GM18508 (cell line): ENCODE measurements around the gene CD8B.
"Not testable (repeated sequence)": the region's sequence is repeated elsewhere in the genome, so short reads cannot be mapped to it uniquely, and the experiment has no call there.

Experiments used
- ATAC-seq: cut with Tn5 transposase; IDR thresholded peaks from one replicate; pipeline ENCODE4 v1.9.1; 2021; ENCODE audit warnings: moderate number of reproducible peaks; ENCODE audit not compliant: insufficient read depth, unreplicated experiment

CD8B gene

GRCh38 chr2:86837714-86838113, 24.0 kb downstream of the CD8B start:
- not testable (repeated sequence) for ATAC-seq

DNA sequence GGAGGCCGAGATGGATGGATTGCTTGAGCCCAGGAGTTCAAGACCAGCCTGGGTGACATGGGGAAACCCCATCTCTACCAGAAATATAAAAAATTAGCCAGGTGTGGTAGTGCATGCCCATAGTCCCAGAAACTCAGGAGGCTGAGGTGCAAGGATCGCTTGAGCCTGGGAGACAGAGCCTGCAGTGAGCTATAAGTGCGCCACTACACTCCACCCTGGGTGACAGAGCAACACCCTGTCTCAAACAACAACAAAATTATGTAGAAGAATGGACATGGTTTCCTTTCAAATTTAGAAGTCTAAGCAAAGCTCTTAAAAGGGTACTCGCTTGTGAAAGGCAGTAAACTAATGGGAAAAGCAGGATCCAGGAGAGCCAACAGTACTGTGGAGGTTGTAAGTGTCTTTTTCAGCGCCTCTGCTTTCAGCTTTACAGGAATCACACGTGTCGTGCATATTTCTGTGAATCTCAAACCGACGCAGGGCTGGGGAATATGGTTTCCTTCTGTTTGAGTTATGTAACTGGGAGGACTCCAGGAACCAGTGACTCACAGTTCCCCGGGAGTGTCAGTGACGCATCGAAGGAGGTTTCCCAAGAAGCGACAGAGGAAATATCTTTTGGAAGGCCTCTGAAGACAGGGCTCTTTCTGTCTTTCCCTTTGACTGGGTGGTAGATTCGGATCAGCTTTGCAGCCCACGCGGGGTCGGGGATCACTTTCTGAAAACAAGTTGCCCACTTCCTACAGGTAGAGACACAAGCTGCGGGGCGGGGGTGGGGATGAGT, 24.6 kb downstream of the CD8B start:
- ATAC-seq, result not testable (repeated sequence)

DNA sequence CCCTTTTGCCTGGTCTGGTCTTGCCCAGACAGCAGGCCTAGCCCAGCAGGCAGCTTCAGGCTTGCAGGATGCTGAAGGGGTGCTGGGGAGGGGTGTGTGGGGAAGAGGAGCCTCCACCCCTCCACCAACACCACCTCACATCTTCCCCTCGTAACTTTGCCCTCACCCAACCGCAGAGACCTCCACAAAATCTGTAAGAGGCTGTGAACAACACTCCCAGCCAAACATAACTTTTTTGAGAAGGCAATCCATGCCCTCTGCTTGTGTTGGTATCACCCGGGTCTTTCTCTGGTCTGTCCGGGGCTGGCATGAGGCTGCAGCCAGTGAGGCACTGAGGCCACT, 26.2 kb downstream of the CD8B start:
- not testable (repeated sequence) for ATAC-seq

DNA sequence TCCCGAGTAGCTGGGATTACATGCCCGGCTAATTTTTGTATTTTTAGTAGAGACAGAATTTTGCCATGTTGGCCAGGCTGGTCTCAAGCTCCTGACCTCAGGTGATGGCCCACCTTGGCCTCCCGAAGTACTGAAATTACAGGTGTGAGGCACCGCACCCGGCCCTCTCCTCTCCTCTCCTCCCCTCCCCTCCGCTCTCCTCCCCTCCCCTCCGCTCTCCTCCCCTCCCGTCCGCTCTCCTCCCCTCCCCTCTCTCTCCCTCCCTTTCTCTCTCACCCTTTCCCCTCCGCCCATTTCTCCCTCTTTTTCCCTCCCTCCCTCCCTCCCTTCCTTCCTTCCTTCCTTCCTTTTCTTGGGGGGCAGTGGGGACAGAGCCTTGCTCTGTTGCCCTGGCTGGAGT, 28.4 kb downstream of the CD8B start:
- ATAC-seq, result no peak

GRCh38 chr2:86832334-86833096, 29.2 kb downstream of the CD8B start:
- ATAC-seq, result no peak

GRCh38 chr2:86831537-86831936, 30.1 kb downstream of the CD8B start:
- ATAC-seq, result no peak

DNA sequence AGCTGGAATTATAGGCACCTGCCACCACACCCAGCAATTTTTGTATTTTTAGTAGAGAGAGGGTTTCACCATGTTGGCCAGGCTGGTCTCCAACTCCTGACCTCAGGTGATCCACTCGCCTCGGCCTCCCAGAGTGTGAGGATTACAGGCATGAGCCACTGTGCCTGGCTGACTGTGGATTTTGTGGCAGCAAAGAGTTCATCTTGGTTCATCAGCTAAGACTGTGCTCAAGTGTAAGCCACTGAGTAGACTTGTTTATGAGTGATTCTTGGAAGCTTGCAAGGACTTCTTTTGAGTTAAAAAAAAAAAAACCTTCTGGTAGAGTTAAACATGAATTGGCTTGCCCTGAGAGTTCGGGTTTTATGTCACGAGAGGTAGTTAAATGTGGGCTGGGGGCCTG, 34.7 kb downstream of the CD8B start:
- no peak for ATAC-seq

DNA sequence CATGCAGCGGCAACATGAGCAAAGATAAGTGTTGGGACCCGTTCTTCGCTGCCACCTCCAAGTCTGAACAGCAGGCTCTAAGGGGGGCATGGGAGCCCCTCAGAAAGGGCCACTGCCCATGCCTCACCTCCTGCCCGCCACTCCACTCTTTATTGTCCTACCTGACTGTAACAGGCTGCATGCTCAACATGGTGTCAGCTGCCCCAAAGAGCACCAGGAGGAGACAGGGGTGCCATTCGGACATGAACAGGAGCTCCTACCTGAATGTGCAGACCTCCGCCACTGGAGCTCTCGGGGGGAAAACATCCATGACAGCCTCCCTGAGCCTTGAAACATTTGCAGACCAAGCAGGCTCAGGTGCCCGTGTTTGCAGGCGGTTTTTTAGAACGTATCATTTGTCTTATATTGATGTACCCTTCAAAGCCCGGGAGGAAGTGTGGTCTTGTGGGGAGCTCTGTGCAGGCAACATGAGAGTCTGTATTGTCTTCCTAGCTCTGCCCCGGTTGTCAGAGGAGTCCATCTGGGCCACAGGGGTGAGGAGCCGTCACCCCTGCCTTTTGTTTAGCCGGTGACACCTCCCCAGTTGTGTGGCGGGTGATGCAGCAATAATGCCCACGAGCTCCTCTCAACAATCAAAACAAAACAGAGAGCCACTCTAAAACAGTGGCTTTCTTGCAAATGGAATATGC, 35.8 kb downstream of the CD8B start:
- ATAC-seq, result no peak

DNA sequence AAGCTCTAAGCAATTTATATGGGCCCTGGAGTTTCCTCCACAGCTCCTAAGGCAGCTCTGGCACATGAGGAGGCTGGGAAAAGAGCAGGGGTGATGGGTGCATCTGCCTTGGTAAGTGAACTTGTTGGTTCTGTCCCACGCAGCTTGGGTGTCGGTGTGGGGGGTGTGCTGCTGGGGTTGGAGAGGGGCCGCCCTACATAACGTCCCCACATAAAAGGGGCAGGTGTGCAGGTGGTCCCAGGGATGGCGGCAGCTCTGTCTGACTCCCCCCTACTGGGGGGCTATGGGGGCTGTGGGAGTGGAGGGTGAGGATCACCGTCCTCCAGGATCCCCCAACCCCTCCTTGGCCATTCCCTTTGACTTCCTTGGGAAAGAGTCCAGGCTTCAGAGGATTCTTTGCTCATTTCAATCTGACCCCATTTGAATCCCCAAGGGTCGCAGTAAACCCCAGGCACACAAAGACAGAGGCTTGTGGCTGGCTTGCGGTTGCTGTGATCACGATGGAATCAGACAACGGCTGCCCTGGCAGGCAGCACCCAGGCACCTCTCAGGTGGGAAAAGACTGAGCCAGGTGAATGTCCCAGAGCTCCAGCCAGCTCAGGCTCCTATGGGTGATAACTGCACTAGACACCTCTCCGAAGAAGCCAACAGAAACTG, 36.5 kb downstream of the CD8B start:
- ATAC-seq, result no peak

GRCh38 chr2:86822668-86823345, 38.9 kb downstream of the CD8B start:
- ATAC-seq, result no peak

GRCh38 chr2:86821842-86822241, 39.8 kb downstream of the CD8B start:
- ATAC-seq, result no peak

DNA sequence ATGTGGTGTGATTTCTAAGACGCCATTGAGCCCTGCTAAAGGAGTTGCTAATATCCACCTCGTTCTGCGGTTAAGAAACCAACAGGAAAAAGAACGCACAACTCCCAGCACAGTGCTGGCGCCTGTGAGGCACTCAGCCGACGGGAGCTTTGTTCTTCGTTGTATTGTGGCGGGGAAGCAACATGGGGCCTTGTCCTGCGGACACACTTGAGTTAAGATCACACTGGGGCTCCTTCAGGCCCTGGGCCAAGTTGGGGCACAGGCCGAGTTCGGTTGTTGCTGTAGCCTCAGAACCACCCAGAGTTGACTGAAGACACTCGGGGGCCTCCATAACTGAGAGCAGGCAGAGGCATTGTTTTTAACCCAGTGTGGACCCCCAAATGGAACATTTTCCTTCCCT, 40.4 kb downstream of the CD8B start:
- ATAC-seq, result no peak

DNA sequence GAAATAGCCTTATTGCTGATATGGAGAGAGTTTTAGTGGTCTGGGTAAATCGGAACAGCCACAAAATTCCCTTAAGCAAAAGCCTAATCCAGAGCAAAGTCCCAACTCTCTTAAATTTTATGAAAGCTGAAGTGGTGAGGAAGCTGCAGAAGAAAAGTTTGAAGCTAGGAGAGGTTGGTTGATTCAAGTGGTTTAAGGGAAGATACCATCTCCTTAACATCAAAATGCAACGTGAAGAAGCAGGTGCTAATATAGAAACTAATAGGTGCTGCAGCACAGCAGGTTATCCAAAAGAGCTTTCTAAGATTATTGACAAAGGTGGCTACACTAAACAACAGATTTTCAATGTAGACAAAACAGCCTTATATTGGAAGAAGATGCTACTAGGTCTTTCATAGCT, 42.7 kb downstream of the CD8B start:
- no peak for ATAC-seq

DNA sequence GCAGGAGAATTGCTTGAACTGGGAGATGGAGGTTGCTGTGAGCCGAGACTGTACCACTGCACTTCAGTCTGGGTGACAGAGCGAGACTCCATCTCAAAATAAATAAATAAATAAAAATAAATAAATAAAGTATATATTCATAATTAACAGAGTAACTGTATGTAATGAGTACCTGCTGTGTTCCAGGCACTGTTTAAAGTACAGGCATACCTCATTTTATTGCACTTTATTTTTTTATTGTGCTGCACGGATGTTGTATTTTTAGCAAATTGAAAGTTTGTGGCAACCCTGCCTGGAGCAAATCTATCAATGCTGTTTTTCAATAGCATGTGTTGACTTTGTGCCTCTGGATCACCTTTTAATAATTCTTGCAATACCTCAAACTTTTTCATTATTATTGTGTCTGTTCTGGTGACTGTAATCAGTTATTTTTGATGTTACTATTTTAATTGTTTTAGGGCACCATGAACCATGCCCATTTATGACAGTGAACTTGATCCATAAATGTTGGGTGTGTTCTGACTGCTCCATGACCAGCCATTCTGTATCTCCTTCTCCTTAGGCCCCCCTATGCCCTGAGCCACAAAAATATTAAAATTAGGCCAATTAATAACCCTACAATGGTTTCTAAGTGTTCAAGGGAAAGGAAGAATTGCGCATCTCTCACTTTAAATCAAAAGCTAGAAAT, 43.4 kb downstream of the CD8B start:
- no peak for ATAC-seq

DNA sequence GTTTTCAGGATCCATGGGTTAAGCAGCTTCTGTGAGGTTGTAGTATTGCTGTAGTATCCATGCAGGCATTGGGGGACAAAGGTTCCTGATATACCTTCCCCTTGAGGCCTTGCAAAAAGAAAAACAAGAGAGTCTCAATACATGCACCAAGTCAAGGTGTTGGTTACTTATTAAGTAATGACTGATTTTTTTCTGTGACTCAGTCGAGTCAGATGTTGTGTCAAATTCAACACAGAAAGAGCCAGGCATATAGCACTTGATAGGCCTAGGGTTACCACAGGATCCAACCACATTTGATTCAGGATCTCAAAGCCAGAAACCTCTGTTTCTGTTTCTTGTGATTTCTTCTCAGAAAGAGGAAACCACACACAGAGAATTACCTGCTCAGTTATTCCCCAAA, 46.1 kb downstream of the CD8B start:
- ATAC-seq, result no peak

- no peak for ATAC-seq
Observed at GRCh38 chr2:86809481-86810121, 52.1 kb downstream of the CD8B start.

DNA sequence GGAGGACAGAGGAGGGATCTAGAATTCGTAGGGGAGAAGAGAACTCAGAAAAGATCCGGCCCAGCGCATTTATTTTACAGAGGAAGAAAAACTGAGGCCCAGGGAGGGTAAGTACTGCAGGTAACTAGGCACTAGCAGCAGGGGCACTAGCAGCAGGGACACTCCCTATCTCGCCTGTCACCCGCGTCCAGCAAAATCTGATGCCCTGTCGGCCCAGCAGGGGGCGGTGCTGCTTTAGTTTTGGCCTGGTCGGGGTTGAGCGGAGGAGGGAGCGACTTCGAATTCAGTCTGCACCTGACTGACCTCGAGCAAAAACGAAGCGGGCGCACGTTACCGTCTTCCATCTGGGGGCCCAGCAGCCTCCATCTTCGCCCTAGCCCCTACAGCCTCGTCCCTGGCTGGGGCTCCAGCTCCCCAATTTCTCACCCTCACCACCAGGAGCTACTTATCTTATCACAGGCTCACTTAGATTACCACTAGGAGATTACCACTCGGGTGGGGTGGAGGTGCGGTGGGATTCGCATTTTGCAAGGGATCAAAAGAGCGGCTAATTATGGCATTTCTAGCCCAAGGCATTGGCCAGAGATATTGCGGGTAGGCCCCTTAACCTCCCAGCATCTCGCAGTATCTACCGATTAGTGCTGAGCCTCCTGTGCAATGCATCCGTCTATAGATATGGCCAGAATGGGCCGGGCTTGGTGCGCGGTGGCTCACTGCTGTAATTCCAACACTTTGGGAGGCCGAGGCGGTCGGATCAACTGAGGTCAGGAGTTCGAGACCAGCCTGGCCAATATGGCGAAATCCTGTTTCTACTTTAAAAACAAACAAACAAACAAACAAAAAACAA, 53.1 kb downstream of the CD8B start:
- peak; percentile 77 for ATAC-seq
